Dermis blood vessel endothelial cell (primary cell): Measurements from ENCODE around the gene HBA2. TPM values are rescaled to one million over a fixed set of nuclear protein-coding genes. Genes with fewer than 3 reads are reported as not detected.
"Not testable (repeated sequence)": the region's sequence is repeated elsewhere in the genome, so short reads cannot be mapped to it uniquely, and the experiment has no call there.

ENCODE experiments used
- DNase-seq: peaks from one replicate; pipeline ENCODE4 v3.0.0; 2010
- total RNA-seq: library from RNA; depleted of rRNA; stranded (reverse); fragments of >200 nt; gene quantifications from 2 replicates; pipeline ENCODE4 v1.2.3, GENCODE V29; 2014

HBA2 gene
- total RNA-seq, 1 donor from 2014 or later: not detected

GRCh38 chr16:159136-159849, 13.4 kb upstream of the HBA2 start:
- no peak for DNase-seq

GRCh38 chr16:160242-160641, 12.4 kb upstream of the HBA2 start:
- DNase-seq: not testable (repeated sequence)

- no peak for DNase-seq
Measured at GRCh38 chr16:160691-161190, 11.9 kb upstream of the HBA2 start.

- no peak for DNase-seq
Measured at GRCh38 chr16:162271-162991, 10.2 kb upstream of the HBA2 start.

- not testable (repeated sequence) for DNase-seq
Measured at GRCh38 chr16:163139-163538, 9.5 kb upstream of the HBA2 start.

- not testable (repeated sequence) for DNase-seq
Measured at GRCh38 chr16:163696-164095, 9.0 kb upstream of the HBA2 start.

- DNase-seq: not testable (repeated sequence)
Measured at GRCh38 chr16:164134-164823, 8.4 kb upstream of the HBA2 start.

GRCh38 chr16:164827-165538, 7.7 kb upstream of the HBA2 start:
- no peak for DNase-seq

- no peak for DNase-seq
Measured at GRCh38 chr16:165539-166374, 6.9 kb upstream of the HBA2 start, which contains the start of gene HBM. TSS of gene HBM (plus strand) at chr16:165978. CDS start at chr16:165998, 20 bp downstream.

- no peak for DNase-seq
Measured at GRCh38 chr16:166375-167121, 6.1 kb upstream of the HBA2 start.

GRCh38 chr16:167122-167690, 5.5 kb upstream of the HBA2 start:
- no peak for DNase-seq

- no peak for DNase-seq
Measured at GRCh38 chr16:168424-168823, 4.3 kb upstream of the HBA2 start.

GRCh38 chr16:169014-169413, 3.7 kb upstream of the HBA2 start:
- no peak for DNase-seq

GRCh38 chr16:170088-170507, 2.6 kb upstream of the HBA2 start:
- peak; percentile 29 for DNase-seq

GRCh38 chr16:170788-171187, 1.9 kb upstream of the HBA2 start:
- no peak for DNase-seq

GRCh38 chr16:173211-173854, 657 bp downstream of the HBA2 start:
- not testable (repeated sequence) for DNase-seq

- DNase-seq: peak; percentile 33
Measured at GRCh38 chr16:173928-174769, 1.5 kb downstream of the HBA2 start.

GRCh38 chr16:175011-175949, 2.6 kb downstream of the HBA2 start:
- no peak for DNase-seq
